ENCODE measurements around the gene BMF.
"Not testable (repeated sequence)": the region's sequence is repeated elsewhere in the genome, so short reads cannot be mapped to it uniquely, and the experiment has no call there.

BMF gene

DNA sequence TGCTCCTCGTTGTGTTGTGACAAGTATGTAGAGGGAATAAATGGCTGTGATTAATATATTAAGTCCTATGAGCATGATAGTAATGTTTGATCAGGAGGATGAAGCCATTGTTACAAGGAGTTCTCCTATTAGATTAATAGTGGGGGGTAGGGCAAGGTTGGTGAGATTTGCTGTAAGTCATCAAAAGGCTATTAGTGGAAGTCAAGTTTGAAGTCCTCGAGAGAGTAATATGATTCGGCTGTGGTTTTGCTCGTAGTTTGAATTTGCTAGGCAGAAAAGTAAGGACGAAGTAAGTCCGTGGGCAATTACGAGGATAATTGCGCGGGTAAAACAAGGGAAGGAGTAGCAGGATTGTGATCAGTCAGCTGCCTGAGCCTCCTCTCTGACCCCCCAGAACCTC, 26.2 kb upstream of the BMF start:
- H3K4me3 ChIP-seq (ENCODE audit: low read length), result no peak overlapping the region
- TF ChIP-seq, protein P1, sequence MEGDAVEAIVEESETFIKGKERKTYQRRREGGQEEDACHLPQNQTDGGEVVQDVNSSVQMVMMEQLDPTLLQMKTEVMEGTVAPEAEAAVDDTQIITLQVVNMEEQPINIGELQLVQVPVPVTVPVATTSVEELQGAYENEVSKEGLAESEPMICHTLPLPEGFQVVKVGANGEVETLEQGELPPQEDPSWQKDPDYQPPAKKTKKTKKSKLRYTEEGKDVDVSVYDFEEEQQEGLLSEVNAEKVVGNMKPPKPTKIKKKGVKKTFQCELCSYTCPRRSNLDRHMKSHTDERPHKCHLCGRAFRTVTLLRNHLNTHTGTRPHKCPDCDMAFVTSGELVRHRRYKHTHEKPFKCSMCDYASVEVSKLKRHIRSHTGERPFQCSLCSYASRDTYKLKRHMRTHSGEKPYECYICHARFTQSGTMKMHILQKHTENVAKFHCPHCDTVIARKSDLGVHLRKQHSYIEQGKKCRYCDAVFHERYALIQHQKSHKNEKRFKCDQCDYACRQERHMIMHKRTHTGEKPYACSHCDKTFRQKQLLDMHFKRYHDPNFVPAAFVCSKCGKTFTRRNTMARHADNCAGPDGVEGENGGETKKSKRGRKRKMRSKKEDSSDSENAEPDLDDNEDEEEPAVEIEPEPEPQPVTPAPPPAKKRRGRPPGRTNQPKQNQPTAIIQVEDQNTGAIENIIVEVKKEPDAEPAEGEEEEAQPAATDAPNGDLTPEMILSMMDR (conservative IDR thresholded peaks at IDR 0.05; ENCODE audit: low read depth, low read length), result no peak

DNA sequence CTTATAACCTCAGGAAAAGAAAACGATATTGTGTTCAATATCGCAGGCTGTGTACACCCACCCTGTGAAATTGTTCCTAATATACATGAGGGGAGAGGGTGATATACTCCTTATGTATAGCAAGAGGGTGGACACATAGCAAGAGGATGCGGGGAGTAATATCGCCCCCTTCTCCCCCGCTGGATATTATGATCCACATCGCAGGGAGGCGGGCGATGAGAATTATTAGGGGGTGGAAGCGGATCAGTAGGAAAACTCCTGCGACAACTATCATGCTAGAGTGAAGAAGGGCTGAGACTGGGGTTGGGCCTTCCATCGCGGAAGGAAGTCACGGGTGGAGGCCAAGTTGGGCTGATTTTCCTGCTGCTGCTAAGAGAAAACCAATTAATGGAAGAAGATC, 24.9 kb upstream of the BMF start:
- no peak overlapping the region for H3K4me3 ChIP-seq (ENCODE audit: low read length)
- TF ChIP-seq, protein P1 (conservative IDR thresholded peaks at IDR 0.05; ENCODE audit: low read depth, low read length), result no peak
- DNase-seq (ENCODE audit: low read depth), result no peak

More for the DNA sequence above, 26.2 kb upstream of the BMF start:
- no peak for DNase-seq (ENCODE audit: low read depth)

DNA sequence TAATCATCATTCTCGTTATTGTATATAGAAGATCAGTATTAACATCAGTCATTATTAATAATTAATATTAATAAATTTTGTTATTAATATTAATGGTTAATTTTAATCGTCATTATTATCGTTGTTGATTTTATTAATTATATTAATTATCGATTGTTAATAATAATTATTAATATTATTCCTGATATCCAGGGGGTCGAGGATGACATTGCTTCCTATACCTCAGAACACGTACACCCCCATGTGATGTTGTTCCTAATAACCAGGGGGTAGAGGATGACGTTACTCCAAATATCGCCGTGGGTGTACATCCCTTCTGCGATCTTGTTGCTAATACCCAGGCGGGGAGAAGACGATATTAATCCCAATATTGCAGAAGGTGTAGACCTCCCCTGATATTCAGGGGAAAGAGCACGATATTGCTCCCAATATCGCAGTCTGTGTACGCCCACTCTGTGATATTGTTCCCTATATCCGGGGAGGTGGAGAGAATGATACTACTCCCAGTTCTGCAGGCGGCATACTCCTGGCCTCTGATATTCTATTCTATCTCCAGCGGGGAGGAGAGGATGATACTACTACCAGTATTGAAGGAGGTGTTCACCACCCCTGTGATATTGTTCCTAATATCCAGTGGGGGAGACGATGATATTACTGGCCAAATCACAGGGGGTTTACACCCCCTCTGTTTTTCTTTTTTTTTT, 22.3 kb upstream of the BMF start:
- TF ChIP-seq, protein P1 (conservative IDR thresholded peaks at IDR 0.05; ENCODE audit: low read depth, low read length), result no peak
- DNase-seq (ENCODE audit: low read depth), result no peak

DNA sequence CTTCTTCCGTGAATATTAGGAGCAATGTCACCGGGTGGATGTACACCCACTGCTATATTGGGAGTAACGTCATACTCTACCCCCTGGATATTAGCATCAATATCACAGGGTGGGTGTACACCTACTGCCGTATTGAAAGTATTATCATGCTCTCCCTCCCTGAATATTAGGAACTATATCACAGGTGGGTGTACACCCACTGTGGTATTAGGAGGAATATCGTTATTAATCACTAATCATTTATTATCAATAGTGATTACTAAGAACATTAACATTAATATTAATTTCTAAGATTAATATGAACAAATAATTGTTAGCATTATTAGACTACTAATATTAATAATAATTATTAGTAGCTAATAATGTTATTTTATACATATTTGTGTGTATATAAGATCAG, 21.4 kb upstream of the BMF start:
- no peak for DNase-seq (ENCODE audit: low read depth)
- no peak overlapping the region for H3K4me3 ChIP-seq (ENCODE audit: low read length)
- TF ChIP-seq, protein P1 (conservative IDR thresholded peaks at IDR 0.05; ENCODE audit: low read depth, low read length), result no peak

More for the DNA sequence above, 22.3 kb upstream of the BMF start:
- no peak overlapping the region for H3K4me3 ChIP-seq (ENCODE audit: low read length)

DNA sequence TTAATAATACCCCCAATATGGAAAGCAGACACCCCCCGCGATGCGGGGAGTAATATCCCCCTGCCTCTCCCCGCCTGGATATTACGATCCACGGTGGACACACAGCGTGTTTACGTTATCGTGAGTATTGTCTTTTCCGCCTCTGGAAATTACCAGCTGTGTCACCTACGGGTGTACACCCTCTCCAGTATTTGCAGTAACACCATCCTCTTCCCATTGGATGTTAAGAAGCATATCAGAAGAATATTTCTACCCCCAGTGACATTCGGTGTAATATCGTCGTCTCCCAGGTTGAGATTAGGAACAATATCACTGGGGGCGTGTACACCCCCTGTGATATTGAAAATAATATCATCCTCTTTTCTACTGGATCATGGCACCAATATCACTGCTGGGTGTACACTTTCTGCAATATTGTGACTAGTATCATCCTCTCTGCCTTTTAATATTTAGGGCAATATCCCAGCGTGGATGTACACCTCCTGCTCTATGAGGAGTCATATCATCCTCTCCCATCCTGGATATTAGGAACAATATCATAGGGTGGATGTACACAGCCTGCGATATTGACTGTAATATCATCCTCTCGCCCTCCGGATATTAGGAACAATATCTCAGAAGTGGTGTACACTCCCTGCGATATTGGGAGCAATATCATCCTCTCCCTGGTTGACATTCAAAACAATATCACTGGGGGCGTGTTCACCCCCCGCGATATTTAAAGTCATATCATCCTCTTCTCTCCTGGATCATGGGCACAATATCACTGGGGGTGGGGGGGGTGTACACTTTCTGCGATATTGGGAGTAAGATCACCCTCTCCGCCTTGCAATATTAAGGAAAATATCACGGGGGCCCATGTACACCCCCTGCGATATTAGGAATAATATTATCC, 20.3 kb upstream of the BMF start:
- DNase-seq (ENCODE audit: low read depth), result no peak
- TF ChIP-seq, protein P1 (conservative IDR thresholded peaks at IDR 0.05; ENCODE audit: low read depth, low read length), result no peak
- no peak overlapping the region for H3K4me3 ChIP-seq (ENCODE audit: low read length)

DNA sequence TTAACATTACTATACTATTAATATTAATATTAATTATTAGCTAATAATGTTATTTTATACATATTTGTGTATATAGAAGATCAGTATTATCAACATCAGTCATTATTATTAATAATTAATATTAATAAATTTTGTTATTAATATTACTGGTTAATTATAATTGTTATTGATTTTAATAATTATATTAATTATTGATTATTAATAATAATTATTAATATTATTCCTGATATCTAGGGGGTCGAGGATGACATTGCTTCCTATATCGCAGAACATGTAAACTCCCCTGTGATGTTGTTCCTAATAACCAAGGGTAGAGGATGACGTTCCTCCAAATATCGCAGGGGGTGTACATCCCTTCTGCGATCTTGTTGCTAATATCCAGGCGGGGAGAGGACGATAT, 17.3 kb upstream of the BMF start:
- no peak overlapping the region for H3K4me3 ChIP-seq (ENCODE audit: low read length)
- TF ChIP-seq, protein P1 (conservative IDR thresholded peaks at IDR 0.05; ENCODE audit: low read depth, low read length), result no peak
- no peak for DNase-seq (ENCODE audit: low read depth)

DNA sequence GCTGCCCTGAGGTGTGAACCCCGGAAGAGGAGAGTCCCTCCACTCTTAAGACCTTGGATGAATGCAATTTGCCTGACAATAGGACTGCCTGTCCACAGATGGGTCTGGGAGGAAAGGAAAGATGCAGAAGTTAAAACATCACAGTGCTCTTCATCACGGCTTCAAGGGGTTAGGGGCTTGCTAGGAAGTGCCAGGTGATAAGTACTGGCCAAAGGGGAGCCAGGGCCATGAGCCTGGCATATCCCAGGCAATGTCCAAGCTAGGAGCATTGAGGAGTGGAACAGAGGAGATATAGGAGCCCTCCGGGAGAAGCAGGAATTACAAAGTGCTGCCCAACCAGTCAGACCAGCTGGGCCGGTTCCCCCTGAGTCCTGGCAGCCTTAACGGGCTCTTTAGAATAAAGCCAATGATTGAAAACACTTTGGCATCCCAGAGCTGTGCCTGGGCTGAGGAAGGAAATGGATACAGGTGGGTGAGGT, 16.2 kb upstream of the BMF start:
- not testable (repeated sequence) for H3K4me3 ChIP-seq (ENCODE audit: low read length); DNase-seq (ENCODE audit: low read depth)

DNA sequence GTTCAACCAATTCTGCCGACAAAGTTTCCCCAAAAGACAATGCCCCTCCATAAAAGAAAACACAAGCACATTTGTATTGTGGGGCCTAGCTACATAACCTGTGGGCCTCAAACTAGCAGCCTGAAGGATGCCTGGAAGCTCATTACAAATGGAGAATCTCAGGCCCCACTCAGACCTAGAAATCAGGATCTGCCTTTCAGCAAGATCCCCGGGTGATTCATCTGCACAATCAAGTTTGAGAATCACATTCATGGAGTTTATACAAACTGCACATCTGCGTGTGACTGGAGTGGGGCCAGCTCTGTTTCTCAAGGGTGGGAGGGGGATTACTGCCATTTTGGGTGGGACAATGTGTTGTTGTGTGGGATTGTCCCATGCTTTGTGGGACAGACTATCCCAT, 15.7 kb upstream of the BMF start:
- DNase-seq (ENCODE audit: low read depth); H3K4me3 ChIP-seq (ENCODE audit: low read length): not testable (repeated sequence)

DNA sequence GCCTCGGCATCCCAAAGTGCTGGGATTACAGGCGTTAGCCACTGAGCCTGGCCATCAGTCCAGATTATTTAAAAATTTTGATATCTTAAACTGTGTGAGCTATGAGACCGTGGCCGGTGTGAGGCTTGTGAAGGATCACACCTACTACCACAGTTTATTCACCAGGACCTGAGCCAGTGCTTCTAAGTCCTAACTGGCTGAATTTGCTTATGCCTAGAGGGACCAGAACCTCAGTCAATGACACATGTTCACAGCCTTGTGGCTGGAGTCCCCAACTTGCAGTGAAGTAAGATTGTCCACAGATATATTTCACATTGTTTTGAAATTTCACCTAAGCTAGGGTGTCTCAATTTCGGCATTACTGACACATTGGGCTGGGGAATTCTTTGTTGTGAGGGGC, 15.2 kb upstream of the BMF start:
- not testable (repeated sequence) for H3K4me3 ChIP-seq (ENCODE audit: low read length); DNase-seq (ENCODE audit: low read depth)

DNA sequence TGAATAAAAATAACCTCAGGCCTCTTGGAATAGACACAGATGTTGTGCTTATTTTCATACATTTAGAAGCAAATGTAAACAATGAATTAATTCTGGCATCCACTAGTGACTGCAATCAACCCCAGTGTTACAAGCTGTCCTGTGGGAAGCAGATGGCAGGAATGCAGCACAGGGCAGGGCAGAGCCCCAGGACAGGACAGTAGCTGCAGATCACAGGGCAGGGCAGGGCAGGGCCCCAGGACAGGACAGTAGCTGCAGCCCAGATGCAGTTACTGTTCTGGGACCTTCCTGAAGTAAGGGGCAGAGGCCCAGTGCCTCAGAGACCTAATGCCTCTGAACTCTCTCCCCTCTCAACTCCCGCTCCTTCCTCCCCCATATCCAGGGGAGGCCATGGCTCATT, 14.3 kb upstream of the BMF start:
- DNase-seq (ENCODE audit: low read depth); H3K4me3 ChIP-seq (ENCODE audit: low read length): not testable (repeated sequence)
